CD4-positive, alpha-beta T cell treated with Interleukin-1 beta for 1 hour (primary cell): ENCODE data around the gene PKN1.
A peak's percentile ranks its signal among the peaks of the same experiment; 100 is the strongest.
"Not testable (repeated sequence)": the region's sequence is repeated elsewhere in the genome, so short reads cannot be mapped to it uniquely, and the experiment has no call there.

Experiments used
- DNase-seq, 2 donors: peaks; one replicate each; pipeline ENCODE4 v3.0.0-alpha.2; 2020 to 2022

Gene PKN1

GRCh38 chr19:14432791-14433553 is at the start of gene PKN1:
Gene PKN1 (plus strand): TSS chr19:14433306. CDS start chr19:14433522, 216 bp downstream.
- peak; percentile 50 to 52 for DNase-seq

GRCh38 chr19:14383661-14384555 is 49.2 kb upstream of the PKN1 start:
- peak; percentile 74 to 80 for DNase-seq

GRCh38 chr19:14385492-14385891 is 47.6 kb upstream of the PKN1 start:
- peak; percentile 54 to 71 for DNase-seq

GRCh38 chr19:14390548-14390947 is 42.6 kb upstream of the PKN1 start:
- DNase-seq, result no peak

GRCh38 chr19:14391156-14391821 is 41.8 kb upstream of the PKN1 start:
- no peak for DNase-seq

- DNase-seq, result no peak
Observed at GRCh38 chr19:14393329-14393728, 39.8 kb upstream of the PKN1 start.

GRCh38 chr19:14394167-14394566 is 38.9 kb upstream of the PKN1 start:
- DNase-seq, result peak in 1 of 2 donors; percentile 40

GRCh38 chr19:14395262-14395661 is 37.8 kb upstream of the PKN1 start:
- DNase-seq, result peak in 1 of 2 donors; percentile 52

- peak in 1 of 2 donors; percentile 46 for DNase-seq
Observed at GRCh38 chr19:14395710-14396336, 37.3 kb upstream of the PKN1 start.

- not testable (repeated sequence) for DNase-seq
Observed at GRCh38 chr19:14396730-14397129, 36.4 kb upstream of the PKN1 start.

GRCh38 chr19:14397168-14397567 is 35.9 kb upstream of the PKN1 start:
- peak in 1 of 2 donors; percentile 51 for DNase-seq

- peak in 1 of 2 donors; percentile 43 for DNase-seq
Observed at GRCh38 chr19:14400951-14401431, 32.1 kb upstream of the PKN1 start.

- peak; percentile 40 to 53 for DNase-seq
Observed at GRCh38 chr19:14401468-14402195, 31.5 kb upstream of the PKN1 start.

GRCh38 chr19:14402332-14403144 is 30.6 kb upstream of the PKN1 start:
- DNase-seq, result peak; percentile 54 to 73

GRCh38 chr19:14403145-14403930 is 29.8 kb upstream of the PKN1 start:
- DNase-seq, result peak in 1 of 2 donors; percentile 42

GRCh38 chr19:14404312-14404711 is 28.8 kb upstream of the PKN1 start:
- peak; percentile 46 to 47 for DNase-seq

GRCh38 chr19:14405380-14405757 is 27.7 kb upstream of the PKN1 start:
- DNase-seq, result no peak

- peak; percentile 91 for DNase-seq
Observed at GRCh38 chr19:14405758-14406644, 27.1 kb upstream of the PKN1 start.
